MCF 10A (cell line): ENCODE data around the gene ARID5B. TPM values are rescaled to one million over a fixed set of nuclear protein-coding genes. Genes with fewer than 3 reads are reported as not detected.

Experiments used
- BruUV-seq: library from RNA; stranded (reverse); fragments of 400-500 nt; replicated peaks from 2 replicates; lab custom pipeline; 2021; lab: Mats Ljungman, UMichigan
- CTCF ChIA-PET: fragments of 300-600 bp; sonication (Branson Sonifier 250); formaldehyde crosslinking; extraction: SDS; loops from one replicate; lab custom pipeline; 2021; ENCODE audit warnings: antibody characterized with exemption, inconsistent platforms; lab: Yijun Ruan, JAX
- POLR2A ChIA-PET: fragments of 300-600, 350-650 bp; sonication (Branson Sonifier 250); formaldehyde crosslinking; extraction: SDS; loops from one replicate; lab custom pipeline; 2020; ENCODE audit warnings: antibody characterized with exemption, inconsistent platforms; lab: Yijun Ruan, JAX
- DNase-seq: peaks from one replicate; pipeline ENCODE4 v3.0.0-alpha.2; 2018; ENCODE audit not compliant: unreplicated experiment
- H3K27ac Mint-ChIP-seq: one replicate; pipeline ENCODE4 v1.8.0; 2022; ENCODE audit warnings: mild to moderate bottlenecking, low read depth, mixed read lengths; ENCODE audit not compliant: unreplicated experiment
- H3K27me3 Mint-ChIP-seq: one replicate; pipeline ENCODE4 v1.8.0; 2022; ENCODE audit warnings: mixed read lengths; ENCODE audit not compliant: insufficient read depth, unreplicated experiment
- H3K36me3 Mint-ChIP-seq: one replicate; pipeline ENCODE4 v1.8.0; 2022; ENCODE audit warnings: mild to moderate bottlenecking, moderate library complexity, mixed read lengths; ENCODE audit not compliant: insufficient read depth, unreplicated experiment
- H3K4me1 Mint-ChIP-seq: one replicate; pipeline ENCODE4 v1.8.0; 2022; ENCODE audit warnings: mixed read lengths; ENCODE audit not compliant: insufficient read depth, unreplicated experiment
- H3K4me3 Mint-ChIP-seq: one replicate; pipeline ENCODE4 v1.8.0; 2022; ENCODE audit warnings: mild to moderate bottlenecking, moderate library complexity, mixed read lengths; ENCODE audit not compliant: unreplicated experiment
- H3K9me3 Mint-ChIP-seq: one replicate; pipeline ENCODE4 v1.8.0; 2022; ENCODE audit warnings: mixed read lengths; ENCODE audit not compliant: unreplicated experiment
- intact Hi-C: fragments of 100-400 bp; cut with micrococcal nuclease; formaldehyde crosslinking; loops from 2 replicates; pipeline ENCODE4 v1.14.1; 2022
- total RNA-seq: library from RNA; stranded (reverse); gene quantifications from 2 replicates; pipeline ENCODE4 v1.2.3, GENCODE V29; 2022
- TF ChIP-seq, protein P1 (sequence below): fragments of 200-600 bp; IDR thresholded peaks from one replicate; pipeline ENCODE4 v1.8.0; 2022; ENCODE audit warnings: antibody characterized with exemption, mild to moderate bottlenecking; ENCODE audit not compliant: unreplicated experiment

Gene ARID5B
- total RNA-seq, 1 experiment from 2014 or later = 12.2 TPM

DNA sequence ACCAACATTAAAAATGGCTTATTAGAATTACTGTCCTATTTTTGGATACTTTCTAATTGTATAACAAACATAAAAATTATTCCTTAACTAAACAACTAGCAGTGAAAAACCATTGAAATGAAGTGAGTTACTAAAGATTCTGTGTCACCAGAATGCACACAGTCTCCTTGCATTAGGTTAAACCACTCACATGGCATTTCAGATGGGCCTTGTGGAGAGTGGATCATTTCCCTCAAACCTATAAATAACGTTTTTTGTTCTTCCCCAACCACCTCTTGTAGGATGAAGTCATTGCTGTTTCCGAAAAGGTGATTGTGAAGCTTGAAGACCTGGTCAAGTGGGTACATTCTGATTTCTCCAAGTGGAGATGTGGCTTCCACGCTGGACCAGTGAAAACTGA is 38.4 kb downstream of the ARID5B start:
- intact Hi-C loops = loop anchor here (5.0 kb wide), 1 partner anchor 97 kb away; no protein-coding TSS in a partner anchor
- CTCF ChIA-PET = interaction anchor here (0.6 to 1.4 kb wide), 4 partner anchors 11 to 43 kb away, joined by 3 to 6 read pairs (median 3); no protein-coding TSS in a partner anchor

DNA sequence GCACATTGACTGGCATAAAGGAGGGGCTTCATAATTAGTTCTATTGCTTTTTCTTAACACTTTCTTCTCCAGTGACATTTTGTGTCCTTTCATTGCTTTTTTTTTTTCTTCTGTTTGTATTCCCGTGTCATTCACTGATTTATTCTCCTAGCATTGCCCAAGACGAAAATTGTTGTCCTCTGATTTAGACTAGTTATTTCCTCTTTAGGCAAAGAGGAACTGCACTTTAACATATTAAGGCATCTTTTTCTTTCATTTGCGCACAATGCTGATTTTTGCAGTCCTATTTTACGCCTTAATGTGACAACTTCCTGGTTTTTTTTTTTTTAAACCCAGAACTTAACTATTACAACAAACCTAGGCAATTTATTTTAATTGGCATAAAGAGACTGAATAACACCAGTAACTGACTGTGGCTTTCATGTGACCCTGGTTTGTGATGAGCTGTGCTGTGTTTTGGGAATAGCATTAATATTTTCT is 39.7 kb downstream of the ARID5B start:
- no peak overlapping the region for H3K4me3 Mint-ChIP-seq
- H3K4me1 Mint-ChIP-seq = peaks cover 37% of the 10 kb centered on the region
- no peak overlapping the region for H3K27ac Mint-ChIP-seq
- intact Hi-C loops = loop anchor here (5.0 kb wide), 1 partner anchor 96 kb away; no protein-coding TSS in a partner anchor
- BruUV-seq = no TSS peak
- H3K9me3 Mint-ChIP-seq = no peaks in the 10 kb centered on the region
- CTCF ChIA-PET = no interaction called here
- no peaks in the 10 kb centered on the region for H3K36me3 Mint-ChIP-seq
- H3K27me3 Mint-ChIP-seq = no peaks in the 10 kb centered on the region
- TF ChIP-seq, protein P1, sequence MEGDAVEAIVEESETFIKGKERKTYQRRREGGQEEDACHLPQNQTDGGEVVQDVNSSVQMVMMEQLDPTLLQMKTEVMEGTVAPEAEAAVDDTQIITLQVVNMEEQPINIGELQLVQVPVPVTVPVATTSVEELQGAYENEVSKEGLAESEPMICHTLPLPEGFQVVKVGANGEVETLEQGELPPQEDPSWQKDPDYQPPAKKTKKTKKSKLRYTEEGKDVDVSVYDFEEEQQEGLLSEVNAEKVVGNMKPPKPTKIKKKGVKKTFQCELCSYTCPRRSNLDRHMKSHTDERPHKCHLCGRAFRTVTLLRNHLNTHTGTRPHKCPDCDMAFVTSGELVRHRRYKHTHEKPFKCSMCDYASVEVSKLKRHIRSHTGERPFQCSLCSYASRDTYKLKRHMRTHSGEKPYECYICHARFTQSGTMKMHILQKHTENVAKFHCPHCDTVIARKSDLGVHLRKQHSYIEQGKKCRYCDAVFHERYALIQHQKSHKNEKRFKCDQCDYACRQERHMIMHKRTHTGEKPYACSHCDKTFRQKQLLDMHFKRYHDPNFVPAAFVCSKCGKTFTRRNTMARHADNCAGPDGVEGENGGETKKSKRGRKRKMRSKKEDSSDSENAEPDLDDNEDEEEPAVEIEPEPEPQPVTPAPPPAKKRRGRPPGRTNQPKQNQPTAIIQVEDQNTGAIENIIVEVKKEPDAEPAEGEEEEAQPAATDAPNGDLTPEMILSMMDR = no peak
- no peak for DNase-seq
- POLR2A ChIA-PET = interaction anchor here (10.6 kb wide), 1 partner anchor 40 kb away, joined by 135 read pairs; the partner anchor contains the start of gene ARID5B

More for the DNA sequence above, 38.4 kb downstream of the ARID5B start:
- TF ChIP-seq, protein P1 = no peak
- POLR2A ChIA-PET = interaction anchor here (0.7 to 10.6 kb wide), 8 partner anchors 33 to 97 kb away, joined by 3 to 135 read pairs (median 4); partner anchors contain the start of gene ARID5B
- Mint-ChIP-seq H3K36me3 (no peaks in the 10 kb centered on the region), H3K4me3 (no peak overlapping the region), H3K9me3 (no peaks in the 10 kb centered on the region), H3K27me3 (no peaks in the 10 kb centered on the region), H3K27ac (peak overlapping the region; percentile 93), H3K4me1 (peaks cover 37% of the 10 kb centered on the region)
- BruUV-seq = no TSS peak
- DNase-seq = no peak

DNA sequence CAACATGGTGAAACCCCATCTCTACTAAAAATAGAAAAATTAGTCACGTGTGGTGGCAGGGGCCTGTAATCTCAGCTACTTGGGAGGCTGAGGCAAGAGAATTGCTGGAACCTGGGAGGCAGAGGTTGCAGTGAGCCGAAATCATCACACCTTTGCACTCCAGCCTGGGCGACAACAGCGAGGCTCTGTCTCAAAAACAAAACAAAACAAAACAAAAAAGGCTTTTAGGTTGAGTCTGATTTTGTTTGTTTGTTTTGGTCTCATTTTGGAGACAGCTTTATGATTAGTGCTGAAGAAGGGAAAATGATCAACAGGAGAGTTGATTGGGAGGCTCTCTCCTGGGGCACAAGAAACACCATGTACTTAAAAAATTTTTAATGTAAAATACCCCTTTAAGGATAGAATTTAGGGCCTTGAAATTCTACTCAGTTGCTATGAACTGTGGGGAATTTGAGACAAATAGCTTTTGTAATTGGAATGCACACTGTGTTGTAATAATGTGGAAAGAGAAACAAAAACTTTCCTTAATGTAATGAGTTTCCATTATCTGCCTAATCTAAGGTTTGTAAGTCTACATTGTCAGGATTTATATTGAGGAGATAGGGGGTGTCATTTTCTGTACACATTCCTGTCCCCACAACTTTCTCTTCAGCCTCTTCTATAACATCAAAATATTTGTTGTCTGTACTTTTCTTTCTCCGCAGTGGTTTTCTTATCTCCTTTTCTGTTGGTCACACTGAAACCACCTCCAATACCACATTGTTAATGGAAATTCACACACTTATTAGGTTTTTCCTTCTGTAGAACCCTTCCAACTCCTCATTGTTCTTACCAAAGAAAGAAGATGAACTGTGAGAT is 41.3 kb downstream of the ARID5B start:
- Mint-ChIP-seq H3K9me3 (no peaks in the 10 kb centered on the region), H3K4me3 (peak overlapping the region; percentile 68), H3K36me3 (no peaks in the 10 kb centered on the region), H3K27ac (peak overlapping the region; percentile 97), H3K4me1 (peaks cover 29% of the 10 kb centered on the region), H3K27me3 (no peaks in the 10 kb centered on the region)
- ChIA-PET CTCF (interaction anchor here (0.6 to 1.7 kb wide), 8 partner anchors 21 to 475 kb away, joined by 3 to 6 read pairs (median 4); no protein-coding TSS in a partner anchor), POLR2A (interaction anchor here (0.6 to 10.6 kb wide), 10 partner anchors 9 to 510 kb away, joined by 3 to 135 read pairs (median 3); partner anchors contain the start of gene ARID5B)
- TF ChIP-seq, protein P1 = no peak
- intact Hi-C loops = loop anchor here (2.0 to 5.0 kb wide), 2 partner anchors 38 to 94 kb away; no protein-coding TSS in a partner anchor
- DNase-seq = peak; percentile 35
- BruUV-seq = TSS peak; percentile 86
